Lower lobe of right lung (tissue), 2 donors: ENCODE measurements around the gene LAMA2. TPM values are rescaled to one million over a fixed set of nuclear protein-coding genes. Genes with fewer than 3 reads are reported as not detected.

Source experiments
- ATAC-seq, 2 donors: fragments of 200-7000 bp; cut with Tn5 transposase; one replicate each; pipeline ENCODE4 v1.9.1; 2020 to 2022; ENCODE audit warnings: mild to moderate bottlenecking in 2 of 2, moderate library complexity in 2 of 2
- DNase-seq: peaks from one replicate; pipeline ENCODE4 v3.0.0-alpha.2; 2020
- H3K27ac ChIP-seq: fragments of 200-600 bp; one replicate; pipeline ENCODE4 v1.8.0; 2022
- H3K27me3 ChIP-seq: fragments of 200-600 bp; one replicate; pipeline ENCODE4 v1.8.0; 2022; ENCODE audit warnings: low read depth
- H3K36me3 ChIP-seq: fragments of 200-600 bp; one replicate; pipeline ENCODE4 v1.8.0; 2022; ENCODE audit warnings: mild to moderate bottlenecking
- H3K4me1 ChIP-seq: fragments of 200-600 bp; one replicate; pipeline ENCODE4 v1.8.0; 2022
- H3K4me3 ChIP-seq: fragments of 200-600 bp; one replicate; pipeline ENCODE4 v1.8.0; 2022; ENCODE audit warnings: mild to moderate bottlenecking
- H3K9me3 ChIP-seq: fragments of 200-600 bp; one replicate; pipeline ENCODE4 v1.8.0; 2022
- intact Hi-C: fragments of 100-400 bp; cut with DNase I; formaldehyde crosslinking; loops from one replicate; pipeline ENCODE4 v1.11.0; 2022
- total RNA-seq: library from RNA; stranded (reverse); fragmentation: NEBNext Ultra II Directional; extraction: Animal tissue kit (Norgen Biotek cat#: 25700); gene quantifications from one replicate; pipeline ENCODE4 v1.2.1, GENCODE V29; 2021
- TF ChIP-seq, protein P1 (sequence below): fragments of 200-600 bp; IDR thresholded peaks from one replicate; pipeline ENCODE4 v1.8.0; 2022; ENCODE audit warnings: antibody characterized with exemption, mild to moderate bottlenecking
- donor health status: DM: no; HTN: yes; CAD: no; lungs with severe emphysema.

LAMA2 gene
- total RNA-seq, 1 donor from 2014 or later: 49.6 TPM

DNA sequence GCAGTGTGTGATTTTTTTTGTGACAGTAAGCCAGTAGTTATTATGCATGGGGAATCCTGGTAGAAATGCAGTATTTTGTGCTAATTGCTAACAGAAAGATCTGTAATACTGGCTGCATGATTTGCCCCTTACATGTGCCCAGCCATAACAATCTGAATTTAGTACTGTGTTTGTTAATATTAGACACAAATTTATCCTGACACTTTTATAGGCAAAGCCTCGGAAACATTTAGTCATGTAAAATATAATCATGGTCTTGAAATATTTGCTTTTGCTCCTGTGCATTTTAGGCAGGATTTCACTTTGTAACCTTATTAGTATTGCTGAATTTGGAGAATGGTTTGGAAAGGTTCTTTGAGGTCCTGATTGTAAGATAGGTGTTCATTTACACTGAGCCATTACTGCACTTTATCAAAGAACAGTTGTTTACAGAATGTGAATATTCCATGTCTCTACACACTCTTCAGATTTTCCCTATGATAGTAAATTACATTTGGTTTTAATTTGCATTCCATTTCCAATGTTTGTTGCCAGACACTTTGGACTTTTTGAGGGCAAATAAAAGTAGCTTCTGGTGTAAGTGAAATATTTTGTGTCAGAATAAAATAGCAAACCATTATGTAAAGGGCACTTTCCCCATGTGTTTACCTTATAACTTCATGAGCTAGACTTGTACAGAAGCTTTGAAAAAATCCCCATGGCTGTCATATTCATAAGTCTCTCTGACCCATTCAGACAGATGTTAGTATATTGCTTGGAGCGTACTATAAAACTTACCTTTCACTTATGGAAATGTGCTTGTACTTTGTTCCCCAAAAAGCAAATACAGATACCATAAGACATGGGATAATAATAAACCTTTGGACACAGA is 477.1 kb downstream of the LAMA2 start:
- intact Hi-C loops: no loop called here
- H3K27me3 ChIP-seq: no peaks in the 10 kb centered on the region
- no peaks in the 10 kb centered on the region for H3K36me3 ChIP-seq
- H3K4me1 ChIP-seq: no peaks in the 10 kb centered on the region
- H3K4me3 ChIP-seq: no peak overlapping the region
- TF ChIP-seq, protein P1, sequence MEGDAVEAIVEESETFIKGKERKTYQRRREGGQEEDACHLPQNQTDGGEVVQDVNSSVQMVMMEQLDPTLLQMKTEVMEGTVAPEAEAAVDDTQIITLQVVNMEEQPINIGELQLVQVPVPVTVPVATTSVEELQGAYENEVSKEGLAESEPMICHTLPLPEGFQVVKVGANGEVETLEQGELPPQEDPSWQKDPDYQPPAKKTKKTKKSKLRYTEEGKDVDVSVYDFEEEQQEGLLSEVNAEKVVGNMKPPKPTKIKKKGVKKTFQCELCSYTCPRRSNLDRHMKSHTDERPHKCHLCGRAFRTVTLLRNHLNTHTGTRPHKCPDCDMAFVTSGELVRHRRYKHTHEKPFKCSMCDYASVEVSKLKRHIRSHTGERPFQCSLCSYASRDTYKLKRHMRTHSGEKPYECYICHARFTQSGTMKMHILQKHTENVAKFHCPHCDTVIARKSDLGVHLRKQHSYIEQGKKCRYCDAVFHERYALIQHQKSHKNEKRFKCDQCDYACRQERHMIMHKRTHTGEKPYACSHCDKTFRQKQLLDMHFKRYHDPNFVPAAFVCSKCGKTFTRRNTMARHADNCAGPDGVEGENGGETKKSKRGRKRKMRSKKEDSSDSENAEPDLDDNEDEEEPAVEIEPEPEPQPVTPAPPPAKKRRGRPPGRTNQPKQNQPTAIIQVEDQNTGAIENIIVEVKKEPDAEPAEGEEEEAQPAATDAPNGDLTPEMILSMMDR: no peak
- ATAC-seq: no peak
- no peaks in the 10 kb centered on the region for H3K9me3 ChIP-seq
- H3K27ac ChIP-seq: no peak overlapping the region
- no peak for DNase-seq

DNA sequence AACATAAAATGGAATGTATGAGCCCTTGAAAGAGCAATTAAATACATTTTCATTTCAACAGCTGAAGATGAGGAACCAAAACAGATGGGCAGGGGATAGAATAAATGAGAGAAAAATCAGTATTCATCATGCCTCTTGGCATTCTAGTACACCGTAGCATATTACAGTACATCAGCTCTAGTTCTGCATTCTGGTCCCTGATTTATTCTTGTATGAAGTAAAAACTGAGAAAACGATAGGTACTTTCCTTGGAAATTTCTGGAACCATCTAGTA is 477.7 kb downstream of the LAMA2 start:
- no peak for DNase-seq
- intact Hi-C loops: no loop called here

DNA sequence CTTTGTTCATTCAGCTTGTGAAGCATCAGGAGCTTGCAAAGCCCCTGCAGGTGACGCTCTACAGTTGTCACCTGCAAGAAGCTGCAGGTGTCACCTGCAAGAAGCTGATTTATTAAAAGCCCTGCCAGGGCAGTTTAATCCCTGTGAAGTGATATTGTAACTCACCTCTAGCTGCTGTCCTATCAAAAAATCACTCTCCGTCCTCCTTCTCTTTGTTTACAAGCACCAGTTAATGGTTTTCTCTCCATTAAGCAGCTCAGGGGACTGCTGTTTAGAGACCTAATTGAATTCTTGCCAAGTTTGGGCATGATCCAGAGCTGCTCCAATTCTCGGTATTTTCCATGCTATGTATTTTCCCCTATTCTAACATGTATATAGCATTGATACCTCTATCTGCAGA is 481.1 kb downstream of the LAMA2 start:
- intact Hi-C loops: no loop called here
- no peak for DNase-seq

More for the DNA sequence above, 477.7 kb downstream of the LAMA2 start:
- TF ChIP-seq, protein P1: no peak
- no peaks in the 10 kb centered on the region for H3K27me3 ChIP-seq
- no peaks in the 10 kb centered on the region for H3K9me3 ChIP-seq
- H3K36me3 ChIP-seq: no peaks in the 10 kb centered on the region
- no peak overlapping the region for H3K27ac ChIP-seq
- ATAC-seq: no peak
- no peaks in the 10 kb centered on the region for H3K4me1 ChIP-seq
- H3K4me3 ChIP-seq: no peak overlapping the region

DNA sequence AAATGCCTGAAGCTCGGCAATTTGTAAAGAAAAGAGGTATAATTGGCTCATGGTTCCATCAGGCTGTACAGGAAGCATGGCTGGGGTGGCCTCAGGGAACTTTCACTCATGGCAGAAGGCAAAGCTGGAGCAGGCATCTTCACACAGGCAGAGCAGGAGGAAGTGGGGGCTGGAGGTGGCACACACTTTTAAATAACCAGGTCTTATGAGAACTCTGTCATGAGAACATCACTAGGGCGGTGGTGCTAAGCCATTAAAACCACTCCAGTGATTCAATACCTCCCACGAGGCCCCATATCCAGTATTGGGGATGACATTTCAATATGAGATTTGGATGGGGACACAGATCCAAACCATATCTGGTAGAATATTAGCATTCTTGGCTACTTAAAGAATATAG is 481.8 kb downstream of the LAMA2 start:
- intact Hi-C loops: no loop called here
- ATAC-seq (no peak), DNase-seq (no peak)
- Histone ChIP-seq H3K4me1 (peaks cover 5% of the 10 kb centered on the region), H3K27ac (no peak overlapping the region), H3K36me3 (no peaks in the 10 kb centered on the region), H3K27me3 (no peaks in the 10 kb centered on the region), H3K4me3 (no peak overlapping the region), H3K9me3 (no peaks in the 10 kb centered on the region)
- TF ChIP-seq, protein P1: no peak

More for the DNA sequence above, 481.1 kb downstream of the LAMA2 start:
- no peaks in the 10 kb centered on the region for H3K36me3 ChIP-seq
- TF ChIP-seq, protein P1: no peak
- H3K4me1 ChIP-seq: no peaks in the 10 kb centered on the region
- no peaks in the 10 kb centered on the region for H3K27me3 ChIP-seq
- no peak for ATAC-seq
- H3K27ac ChIP-seq: no peak overlapping the region
- H3K9me3 ChIP-seq: no peaks in the 10 kb centered on the region
- H3K4me3 ChIP-seq: no peak overlapping the region

DNA sequence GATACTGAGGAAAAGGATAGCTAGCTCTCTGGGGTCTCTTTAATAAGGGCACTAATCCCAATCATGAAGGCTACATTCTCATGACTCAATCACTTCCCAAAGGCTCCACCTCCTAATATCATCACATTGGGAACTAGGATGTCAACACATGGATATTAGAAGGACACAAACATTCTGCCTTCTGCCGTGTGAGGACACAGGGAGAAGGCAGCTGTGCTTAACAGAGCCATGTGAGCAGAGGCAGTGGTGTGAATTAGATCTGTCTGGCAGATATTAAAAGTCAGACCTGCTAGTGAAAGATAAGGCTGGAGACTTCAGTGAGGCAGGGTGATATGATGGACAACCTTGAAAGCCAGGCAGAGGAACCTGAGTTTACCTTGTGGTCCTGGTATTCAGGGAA is 485.1 kb downstream of the LAMA2 start:
- DNase-seq (no peak), ATAC-seq (no peak)
- Histone ChIP-seq H3K27ac (no peak overlapping the region), H3K4me1 (peaks cover 12% of the 10 kb centered on the region), H3K4me3 (no peak overlapping the region), H3K36me3 (no peaks in the 10 kb centered on the region), H3K27me3 (no peaks in the 10 kb centered on the region), H3K9me3 (no peaks in the 10 kb centered on the region)
- TF ChIP-seq, protein P1: no peak
- intact Hi-C loops: no loop called here
